C4-2B (cell line): Measurements from ENCODE around the gene DDIAS.

ENCODE experiments used
- H3K27ac ChIP-seq: fragments of 450-650 bp; 2 replicates; pipeline ENCODE4 v1.5.1; 2017
- CTCF ChIP-seq: fragments of 450-650 bp; conservative IDR thresholded peaks from 2 replicates; pipeline ENCODE4 v1.5.1; 2017; ENCODE audit warnings: mild to moderate bottlenecking
- ZFX ChIP-seq: fragments of 450-650 bp; IDR thresholded peaks from 2 replicates; pipeline ENCODE4 v1.6.1; 2017

Gene DDIAS

GRCh38 chr11:82899957-82900276 is 1.6 kb upstream of the DDIAS start:
- H3K27ac ChIP-seq = peak overlapping the region; percentile 74

GRCh38 chr11:82900277-82901164 is 1.0 kb upstream of the DDIAS start, which contains the start of gene PRCP:
TSS of gene PRCP (minus strand) at chr11:82900430. CDS start at chr11:82900402, 28 bp downstream.
- no peak for TF ChIP-seq CTCF
- TF ChIP-seq ZFX = peak; percentile 29; the same call in 1 of the 2 replicates

More at GRCh38 chr11:82899957-82900276, 1.6 kb upstream of the DDIAS start:
- TF ChIP-seq ZFX (peak; percentile 26; the same call in 1 of the 2 replicates), CTCF (no peak)

GRCh38 chr11:82901922-82902485 is 468 bp downstream of the DDIAS start:
- H3K27ac ChIP-seq = peak overlapping the region; percentile 74
- no peak for TF ChIP-seq CTCF
- TF ChIP-seq ZFX = no peak

More at GRCh38 chr11:82900277-82901164, 1.0 kb upstream of the DDIAS start, which contains the start of gene PRCP:
- peak within 1 kb of the TSS; percentile 74 for H3K27ac ChIP-seq

GRCh38 chr11:82902880-82903279 is 1.3 kb downstream of the DDIAS start:
- TF ChIP-seq ZFX (no peak), CTCF (no peak)
- H3K27ac ChIP-seq = no peak overlapping the region

- H3K27ac ChIP-seq = no peak overlapping the region
- TF ChIP-seq ZFX = no peak
- TF ChIP-seq CTCF = no peak
Measured at GRCh38 chr11:82903843-82904586, 2.5 kb downstream of the DDIAS start.

- peak; percentile 77 for TF ChIP-seq CTCF
- no peak for TF ChIP-seq ZFX
- H3K27ac ChIP-seq = no peak overlapping the region
Measured at GRCh38 chr11:82906236-82906635, 4.7 kb downstream of the DDIAS start.
